ENCODE data around the gene STX7. TPM values are rescaled to one million over a fixed set of nuclear protein-coding genes. Genes with fewer than 3 reads are reported as not detected.
A peak's percentile ranks its signal among the peaks of the same experiment; 100 is the strongest.

Gene STX7
- total RNA-seq, 1 donor from 2014 or later: 66.5 TPM

GRCh38 chr6:132458887-132459604 lies 53.9 kb downstream of the STX7 start:
- Mint-ChIP-seq H3K36me3 (ENCODE audit: low read depth) (peaks cover 35% of the 10 kb centered on the region), H3K4me1 (ENCODE audit: low read depth) (no peaks in the 10 kb centered on the region), H3K27me3 (ENCODE audit: low read depth) (no peaks in the 10 kb centered on the region), H3K4me3 (ENCODE audit: unreplicated experiment) (no peak overlapping the region), H3K9me3 (ENCODE audit: low read depth) (no peaks in the 10 kb centered on the region), H3K27ac (ENCODE audit: unreplicated experiment) (no peak overlapping the region)
- TF ChIP-seq, protein P1, sequence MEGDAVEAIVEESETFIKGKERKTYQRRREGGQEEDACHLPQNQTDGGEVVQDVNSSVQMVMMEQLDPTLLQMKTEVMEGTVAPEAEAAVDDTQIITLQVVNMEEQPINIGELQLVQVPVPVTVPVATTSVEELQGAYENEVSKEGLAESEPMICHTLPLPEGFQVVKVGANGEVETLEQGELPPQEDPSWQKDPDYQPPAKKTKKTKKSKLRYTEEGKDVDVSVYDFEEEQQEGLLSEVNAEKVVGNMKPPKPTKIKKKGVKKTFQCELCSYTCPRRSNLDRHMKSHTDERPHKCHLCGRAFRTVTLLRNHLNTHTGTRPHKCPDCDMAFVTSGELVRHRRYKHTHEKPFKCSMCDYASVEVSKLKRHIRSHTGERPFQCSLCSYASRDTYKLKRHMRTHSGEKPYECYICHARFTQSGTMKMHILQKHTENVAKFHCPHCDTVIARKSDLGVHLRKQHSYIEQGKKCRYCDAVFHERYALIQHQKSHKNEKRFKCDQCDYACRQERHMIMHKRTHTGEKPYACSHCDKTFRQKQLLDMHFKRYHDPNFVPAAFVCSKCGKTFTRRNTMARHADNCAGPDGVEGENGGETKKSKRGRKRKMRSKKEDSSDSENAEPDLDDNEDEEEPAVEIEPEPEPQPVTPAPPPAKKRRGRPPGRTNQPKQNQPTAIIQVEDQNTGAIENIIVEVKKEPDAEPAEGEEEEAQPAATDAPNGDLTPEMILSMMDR (IDR thresholded peaks at IDR 0.05): no peak
- no peak for DNase-seq (ENCODE audit: low spot score)

DNA sequence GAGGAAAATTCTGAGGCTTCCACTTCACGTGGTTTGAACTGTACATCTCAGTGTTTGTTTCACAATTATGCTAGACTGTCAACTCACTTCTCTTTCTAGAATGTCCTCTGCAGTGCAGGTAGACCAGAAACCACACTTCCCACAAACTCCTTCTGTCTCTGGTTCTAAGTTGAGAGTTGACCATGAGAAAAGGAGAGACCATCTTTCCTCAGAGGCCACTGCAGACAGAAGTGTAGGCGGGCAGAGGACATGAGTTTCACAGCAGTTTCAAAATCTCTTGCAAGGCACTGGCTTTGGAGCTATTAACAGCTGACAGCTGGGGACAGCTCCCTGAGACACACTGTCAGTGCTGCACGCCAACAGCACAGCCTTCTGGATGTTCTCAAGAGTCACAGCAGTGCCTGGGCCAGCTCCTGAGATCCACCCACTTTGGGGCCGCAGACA lies 56.2 kb downstream of the STX7 start:
- no peak for DNase-seq (ENCODE audit: low spot score)
- Mint-ChIP-seq H3K36me3 (ENCODE audit: low read depth) (peaks cover 31% of the 10 kb centered on the region), H3K4me1 (ENCODE audit: low read depth) (no peaks in the 10 kb centered on the region), H3K27ac (ENCODE audit: unreplicated experiment) (no peak overlapping the region), H3K27me3 (ENCODE audit: low read depth) (no peaks in the 10 kb centered on the region), H3K4me3 (ENCODE audit: unreplicated experiment) (no peak overlapping the region), H3K9me3 (ENCODE audit: low read depth) (no peaks in the 10 kb centered on the region)
- TF ChIP-seq, protein P1 (IDR thresholded peaks at IDR 0.05): no peak

DNA sequence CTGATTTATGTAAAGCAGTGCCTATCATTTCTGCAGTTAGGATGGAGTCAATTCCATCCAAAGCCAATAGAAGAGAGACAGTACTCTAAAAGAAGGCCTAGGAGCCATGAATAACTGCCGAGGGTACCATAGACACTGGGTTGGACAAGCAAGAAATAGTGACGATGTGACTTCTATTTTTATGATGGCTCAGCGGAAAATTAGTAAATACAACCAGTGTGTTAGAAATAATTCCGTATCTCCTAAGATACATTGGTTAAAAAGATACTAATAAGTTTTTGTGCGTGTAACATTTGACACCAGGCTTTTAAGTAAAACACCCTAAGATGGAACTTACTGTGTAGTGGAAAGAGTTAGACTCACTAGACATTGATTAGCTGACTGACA lies 66.1 kb downstream of the STX7 start:
- Mint-ChIP-seq H3K4me3 (ENCODE audit: unreplicated experiment) (no peak overlapping the region), H3K36me3 (ENCODE audit: low read depth) (peaks cover 15% of the 10 kb centered on the region), H3K4me1 (ENCODE audit: low read depth) (peaks cover 29% of the 10 kb centered on the region), H3K27me3 (ENCODE audit: low read depth) (no peaks in the 10 kb centered on the region), H3K27ac (ENCODE audit: unreplicated experiment) (no peak overlapping the region), H3K9me3 (ENCODE audit: low read depth) (peaks cover 8% of the 10 kb centered on the region)
- DNase-seq (ENCODE audit: low spot score): no peak
- TF ChIP-seq, protein P1 (IDR thresholded peaks at IDR 0.05): no peak

DNA sequence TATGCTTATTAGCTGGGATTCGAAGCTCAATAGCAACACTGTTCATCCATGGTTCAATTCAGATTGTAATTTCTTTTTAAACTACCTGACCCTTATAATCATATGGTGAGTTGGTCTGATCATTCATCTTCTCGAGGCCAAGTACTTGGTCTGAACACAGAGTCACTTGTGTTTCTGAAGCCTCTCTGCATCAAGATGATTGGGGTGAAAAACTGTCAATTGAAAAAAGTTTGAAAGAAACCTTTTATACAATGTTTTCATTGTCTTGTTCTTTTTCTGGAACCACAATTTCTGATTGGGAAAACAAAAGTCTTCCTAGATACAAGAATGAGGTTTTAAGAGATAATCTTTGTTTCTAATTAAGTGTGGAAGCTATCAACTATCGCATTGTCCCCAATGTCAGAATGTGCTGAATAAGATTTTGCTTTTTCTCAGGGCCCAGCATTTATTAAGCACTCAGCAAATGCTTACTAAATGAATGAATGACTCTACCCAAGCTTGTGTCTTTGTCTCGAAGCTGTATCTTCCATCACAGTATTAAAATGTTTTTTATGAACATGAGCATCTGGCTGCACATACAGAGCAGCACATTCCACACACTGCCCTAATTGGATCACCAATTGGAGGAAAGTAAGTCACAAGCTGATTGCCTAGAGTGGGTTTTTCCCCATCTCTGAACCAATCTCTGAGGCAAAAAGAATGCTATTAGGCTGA lies 66.6 kb downstream of the STX7 start:
- no peak for DNase-seq (ENCODE audit: low spot score)
- H3K4me1 Mint-ChIP-seq (ENCODE audit: low read depth): peaks cover 29% of the 10 kb centered on the region
- TF ChIP-seq, protein P1 (IDR thresholded peaks at IDR 0.05): no peak

DNA sequence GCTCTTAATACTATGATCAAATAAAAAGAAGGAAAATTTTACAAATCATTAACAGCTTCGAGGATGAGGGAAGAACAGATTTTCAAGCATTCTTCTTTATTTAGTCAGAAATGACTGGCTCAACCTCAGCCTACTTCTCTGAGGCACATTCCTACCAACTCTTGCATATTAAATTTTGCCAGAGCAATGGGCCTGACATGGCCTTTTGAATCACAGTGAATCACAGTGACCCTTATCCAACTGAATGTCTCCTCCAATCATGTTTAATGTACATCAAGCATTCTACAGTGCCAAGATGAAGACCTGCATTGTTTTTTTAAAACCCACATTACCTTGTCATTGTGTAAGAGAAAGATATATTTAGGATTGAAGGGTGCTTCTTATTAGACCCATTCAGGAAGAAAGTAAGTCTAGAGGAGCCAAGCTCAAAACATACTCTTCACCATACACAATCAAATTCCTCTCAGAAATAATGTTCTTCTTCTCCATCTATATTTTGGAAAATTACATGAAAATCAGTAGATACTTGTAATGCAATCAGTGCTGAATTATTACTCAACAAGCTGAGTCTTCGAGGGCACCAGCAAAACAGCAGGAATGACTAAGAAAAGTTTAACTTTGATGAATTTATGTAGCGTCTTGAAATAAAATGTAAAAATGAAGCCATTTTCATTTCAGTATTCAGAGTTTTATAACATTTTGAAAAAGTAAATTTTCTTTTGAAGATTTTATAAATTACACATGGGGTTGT lies 67.5 kb downstream of the STX7 start:
- H3K4me1 Mint-ChIP-seq (ENCODE audit: low read depth): peaks cover 29% of the 10 kb centered on the region
- H3K36me3 Mint-ChIP-seq (ENCODE audit: low read depth): peaks cover 9% of the 10 kb centered on the region
- TF ChIP-seq, protein P1 (IDR thresholded peaks at IDR 0.05): no peak
- peak overlapping the region; percentile 52 for H3K27ac Mint-ChIP-seq (ENCODE audit: unreplicated experiment)
- H3K9me3 Mint-ChIP-seq (ENCODE audit: low read depth): peaks cover 11% of the 10 kb centered on the region
- no peaks in the 10 kb centered on the region for H3K27me3 Mint-ChIP-seq (ENCODE audit: low read depth)
- no peak overlapping the region for H3K4me3 Mint-ChIP-seq (ENCODE audit: unreplicated experiment)
- DNase-seq (ENCODE audit: low spot score): no peak

More for the DNA sequence above, 66.6 kb downstream of the STX7 start:
- Mint-ChIP-seq H3K9me3 (ENCODE audit: low read depth) (peaks cover 11% of the 10 kb centered on the region), H3K4me3 (ENCODE audit: unreplicated experiment) (no peak overlapping the region), H3K27ac (ENCODE audit: unreplicated experiment) (no peak overlapping the region), H3K36me3 (ENCODE audit: low read depth) (peaks cover 15% of the 10 kb centered on the region), H3K27me3 (ENCODE audit: low read depth) (no peaks in the 10 kb centered on the region)

Data from chondrocyte (in vitro differentiated cells).